Neural progenitor cell (in vitro differentiated cells): ENCODE results near the gene ACYP2. TPM values are rescaled to one million over a fixed set of nuclear protein-coding genes. Genes with fewer than 3 reads are reported as not detected.

Experiments used
- DNase-seq: peaks from one replicate; pipeline ENCODE4 v3.0.0-alpha.2; 2016; ENCODE audit warnings: low spot score
- H2AFZ ChIP-seq: fragments of 200-600 bp; sonication (generic); replicated peaks from 2 replicates; pipeline ENCODE4 v1.6.1; 2016; ENCODE audit warnings: antibody characterized with exemption
- H3F3A ChIP-seq: fragments of 200-600 bp; sonication (generic); 2 replicates; pipeline ENCODE4 v1.6.1; 2016; ENCODE audit warnings: antibody characterized with exemption, low read depth
- H3K27ac ChIP-seq: fragments of 200-600 bp; sonication (generic); 2 replicates; pipeline ENCODE4 v1.5.1; 2016; ENCODE audit warnings: mild to moderate bottlenecking
- H3K27me3 ChIP-seq: fragments of 200-600 bp; sonication (generic); 2 replicates; pipeline ENCODE4 v1.6.1; 2016; ENCODE audit warnings: mild to moderate bottlenecking, moderate library complexity
- H3K36me3 ChIP-seq: fragments of 200-600 bp; sonication (generic); 2 replicates; pipeline ENCODE4 v1.5.1; 2016
- H3K4me1 ChIP-seq: fragments of 200-600 bp; sonication (generic); 2 replicates; pipeline ENCODE4 v1.6.1; 2016; ENCODE audit warnings: mixed run types
- H3K4me2 ChIP-seq: fragments of 200-600 bp; sonication (generic); 2 replicates; pipeline ENCODE4 v1.6.1; 2016
- H3K4me3 ChIP-seq: fragments of 200-600 bp; sonication (generic); 2 replicates; pipeline ENCODE4 v1.5.1; 2016
- H3K79me2 ChIP-seq: fragments of 200-600 bp; sonication (generic); 2 replicates; pipeline ENCODE4 v1.6.1; 2016; ENCODE audit warnings: low read depth
- H3K9ac ChIP-seq: fragments of 200-600 bp; sonication (generic); 2 replicates; pipeline ENCODE4 v1.6.1; 2016
- H3K9me3 ChIP-seq: fragments of 200-600 bp; sonication (generic); 2 replicates; pipeline ENCODE4 v1.5.1; 2016; ENCODE audit warnings: low read depth
- H4K20me1 ChIP-seq: fragments of 200-600 bp; sonication (generic); 2 replicates; pipeline ENCODE4 v1.6.1; 2016; ENCODE audit warnings: low read depth
- H3K27ac Mint-ChIP-seq: 3 replicates; pipeline ENCODE4 v1.8.0; 2021; ENCODE audit warnings: mixed read lengths
- H3K27me3 Mint-ChIP-seq: 2 replicates; pipeline ENCODE4 v1.8.0; 2022; ENCODE audit warnings: low read depth, mild to moderate bottlenecking, inconsistent platforms, moderate library complexity, mixed read lengths; ENCODE audit not compliant: insufficient read depth
- H3K36me3 Mint-ChIP-seq: 3 replicates; pipeline ENCODE4 v1.8.0; 2021; ENCODE audit warnings: mixed read lengths
- H3K4me1 Mint-ChIP-seq: 3 replicates; pipeline ENCODE4 v1.8.0; 2021; ENCODE audit warnings: mixed read lengths
- H3K4me3 Mint-ChIP-seq: 3 replicates; pipeline ENCODE4 v1.8.0; 2021; ENCODE audit warnings: mild to moderate bottlenecking, moderate library complexity, mixed read lengths
- H3K9me3 Mint-ChIP-seq: 3 replicates; pipeline ENCODE4 v1.8.0; 2020; ENCODE audit warnings: mixed read lengths
- CTCF ChIP-seq: fragments of 200-600 bp; sonication (generic); IDR thresholded peaks from 2 replicates; pipeline ENCODE4 v1.5.1; 2017; ENCODE audit warnings: antibody characterized with exemption, mild to moderate bottlenecking
- EZH2 ChIP-seq: fragments of 200-600 bp; sonication (generic); IDR thresholded peaks from 2 replicates; pipeline ENCODE4 v1.6.1; 2017; ENCODE audit warnings: antibody characterized with exemption, mild to moderate bottlenecking, moderate library complexity
- EZH2phosphoT487 ChIP-seq: fragments of 200-600 bp; sonication (generic); IDR thresholded peaks from 2 replicates; pipeline ENCODE4 v1.6.1; 2017; ENCODE audit warnings: antibody characterized with exemption
- total RNA-seq: library from RNA; depleted of rRNA; stranded (reverse); fragments of >200 nt; gene quantifications from 2 replicates; pipeline ENCODE4 v1.2.3, GENCODE V29; 2015; ENCODE audit warnings: low replicate concordance

The ACYP2 gene
- total RNA-seq, 1 donor from 2014 or later = 9.7 TPM

GRCh38 chr2:54207666-54208195 is 92.3 kb downstream of the ACYP2 start:
- TF ChIP-seq EZH2phosphoT487 (no peak), CTCF (no peak), EZH2 (no peak)
- no peak overlapping the region for H3K4me2 ChIP-seq
- H3K36me3 ChIP-seq = no peaks in the 10 kb centered on the region
- H3K9me3 ChIP-seq = no peaks in the 10 kb centered on the region
- DNase-seq = no peak
- H3K27me3 ChIP-seq = no peaks in the 10 kb centered on the region
- H3K9me3 Mint-ChIP-seq = no peaks in the 10 kb centered on the region
- H4K20me1 ChIP-seq = no peaks in the 10 kb centered on the region
- H3K79me2 ChIP-seq = no peaks in the 10 kb centered on the region
- H3K4me3 Mint-ChIP-seq = no peak overlapping the region
- H3K27ac Mint-ChIP-seq = no peak overlapping the region
- H3K4me1 Mint-ChIP-seq = peaks cover 17% of the 10 kb centered on the region
- H3K9ac ChIP-seq = no peak overlapping the region
- H3K27ac ChIP-seq = no peak overlapping the region
- no peaks in the 10 kb centered on the region for H3F3A ChIP-seq
- H3K4me1 ChIP-seq = peaks cover 6% of the 10 kb centered on the region
- H3K4me3 ChIP-seq = no peak overlapping the region
- no peaks in the 10 kb centered on the region for H3K36me3 Mint-ChIP-seq
- H3K27me3 Mint-ChIP-seq = peaks cover 2% of the 10 kb centered on the region
- H2AFZ ChIP-seq = no peak overlapping the region

GRCh38 chr2:54208364-54209240 is 93.2 kb downstream of the ACYP2 start:
- no peak overlapping the region for H3K4me3 Mint-ChIP-seq
- Histone ChIP-seq H3K27me3 (no peaks in the 10 kb centered on the region), H3K4me1 (peaks cover 6% of the 10 kb centered on the region), H3K4me3 (no peak overlapping the region), H3K36me3 (no peaks in the 10 kb centered on the region), H3K27ac (no peak overlapping the region), H3K4me2 (no peak overlapping the region), H4K20me1 (no peaks in the 10 kb centered on the region), H2AFZ (no peak overlapping the region), H3K79me2 (no peaks in the 10 kb centered on the region), H3K9ac (no peak overlapping the region), H3K9me3 (no peaks in the 10 kb centered on the region), H3F3A (no peaks in the 10 kb centered on the region)
- peaks cover 17% of the 10 kb centered on the region for H3K4me1 Mint-ChIP-seq
- H3K27me3 Mint-ChIP-seq = peaks cover 2% of the 10 kb centered on the region
- peak overlapping the region; percentile 10 for H3K27ac Mint-ChIP-seq
- DNase-seq = no peak
- no peaks in the 10 kb centered on the region for H3K36me3 Mint-ChIP-seq
- no peaks in the 10 kb centered on the region for H3K9me3 Mint-ChIP-seq
- TF ChIP-seq EZH2phosphoT487 = no peak
- TF ChIP-seq EZH2 = no peak
- no peak for TF ChIP-seq CTCF

DNA sequence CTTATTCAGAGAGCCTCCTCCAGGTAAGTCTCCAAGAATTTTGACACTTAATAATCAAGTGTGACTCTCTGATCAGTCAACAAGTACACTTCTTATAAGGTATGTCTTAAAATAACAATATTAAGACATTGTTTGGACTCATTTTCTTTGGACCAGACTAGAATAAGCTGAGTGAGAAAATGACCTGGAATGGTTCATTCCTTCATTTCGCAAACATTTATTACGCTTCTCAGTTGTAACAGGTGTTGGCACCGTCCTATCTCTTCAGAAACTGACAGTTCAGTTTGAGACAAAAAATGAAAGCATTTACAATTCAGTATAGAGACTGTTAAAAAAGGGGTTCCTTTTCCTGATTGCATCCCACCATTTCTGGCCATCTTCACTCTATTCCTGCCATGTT is 94.0 kb downstream of the ACYP2 start:
- Histone ChIP-seq H3K79me2 (no peaks in the 10 kb centered on the region), H3K36me3 (no peaks in the 10 kb centered on the region), H3K27ac (no peak overlapping the region), H3F3A (no peaks in the 10 kb centered on the region), H2AFZ (no peak overlapping the region), H4K20me1 (no peaks in the 10 kb centered on the region), H3K27me3 (no peaks in the 10 kb centered on the region), H3K9ac (no peak overlapping the region), H3K4me1 (peaks cover 6% of the 10 kb centered on the region), H3K9me3 (no peaks in the 10 kb centered on the region), H3K4me3 (no peak overlapping the region), H3K4me2 (no peak overlapping the region)
- Mint-ChIP-seq H3K9me3 (peaks cover 4% of the 10 kb centered on the region), H3K27me3 (peaks cover 2% of the 10 kb centered on the region), H3K4me3 (no peak overlapping the region), H3K36me3 (no peaks in the 10 kb centered on the region), H3K27ac (no peak overlapping the region), H3K4me1 (peaks cover 17% of the 10 kb centered on the region)
- DNase-seq = no peak
- TF ChIP-seq EZH2 (no peak), EZH2phosphoT487 (no peak), CTCF (no peak)
